Karpas-422 (cell line): ENCODE results near the gene GOLIM4. TPM values are rescaled to one million over a fixed set of nuclear protein-coding genes. Genes with fewer than 3 reads are reported as not detected.

ENCODE experiments used
- DNase-seq: peaks from one replicate; pipeline ENCODE4 v3.0.0-alpha.2; 2015
- H2AFZ ChIP-seq: fragments of 200-600 bp; sonication (generic); 2 replicates; pipeline ENCODE4 v1.6.1; 2014; ENCODE audit warnings: antibody characterized with exemption, low read length, mixed read lengths
- H3K27ac ChIP-seq: fragments of 200-600 bp; sonication (generic); 2 replicates; pipeline ENCODE4 v1.5.1; 2014; ENCODE audit warnings: mild to moderate bottlenecking, low read length, moderate library complexity
- H3K27me3 ChIP-seq: fragments of 200-600 bp; sonication (generic); 2 replicates; pipeline ENCODE4 v1.6.1; 2014; ENCODE audit warnings: low read length, mixed read lengths
- H3K36me3 ChIP-seq: fragments of 200-600 bp; sonication (generic); 2 replicates; pipeline ENCODE4 v1.6.1; 2014; ENCODE audit warnings: low read length, mixed read lengths; ENCODE audit not compliant: insufficient read depth
- H3K4me1 ChIP-seq: fragments of 200-600 bp; sonication (generic); 2 replicates; pipeline ENCODE4 v1.6.1; 2014; ENCODE audit warnings: mild to moderate bottlenecking, low read length, mixed read lengths
- H3K4me2 ChIP-seq: fragments of 200-600 bp; sonication (generic); 2 replicates; pipeline ENCODE4 v1.6.1; 2014; ENCODE audit warnings: low read length, low read depth, mild to moderate bottlenecking; ENCODE audit not compliant: poor library complexity, severe bottlenecking
- H3K4me3 ChIP-seq: fragments of 200-600 bp; sonication (generic); 2 replicates; pipeline ENCODE4 v1.5.1; 2014; ENCODE audit warnings: mild to moderate bottlenecking, antibody characterized with exemption, low read length, mixed read lengths
- H3K79me2 ChIP-seq: fragments of 200-600 bp; sonication (generic); 2 replicates; pipeline ENCODE4 v1.6.1; 2014; ENCODE audit warnings: mild to moderate bottlenecking, low read length, mixed read lengths
- H3K9ac ChIP-seq: fragments of 200-600 bp; sonication (generic); 2 replicates; pipeline ENCODE4 v1.6.0; 2014; ENCODE audit warnings: low read length
- H3K9me2 ChIP-seq: fragments of 200-600 bp; sonication (generic), shearing (Covaris generic); replicated peaks from 2 replicates; pipeline ENCODE4 v1.6.0; 2014; ENCODE audit warnings: mild to moderate bottlenecking, low read length, moderate library complexity; ENCODE audit not compliant: insufficient read depth
- H3K9me3 ChIP-seq: fragments of 300-700, 200-600 bp; sonication (generic); 2 replicates; pipeline ENCODE4 v1.6.1; 2014; ENCODE audit warnings: low read length, mixed read lengths
- H4K20me1 ChIP-seq: fragments of 200-600 bp; sonication (generic); 2 replicates; pipeline ENCODE4 v1.6.1; 2014; ENCODE audit warnings: mild to moderate bottlenecking, antibody characterized with exemption, low read length, low read depth; ENCODE audit not compliant: insufficient read depth
- total RNA-seq: library from RNA; depleted of rRNA; stranded (reverse); fragments of >200 nt; shearing (Covaris generic); gene quantifications from 2 replicates; pipeline ENCODE4 v1.2.3, GENCODE V29; 2014; ENCODE audit warnings: low replicate concordance

The GOLIM4 gene
- total RNA-seq, 1 experiment from 2014 or later = 2.6 TPM

DNA sequence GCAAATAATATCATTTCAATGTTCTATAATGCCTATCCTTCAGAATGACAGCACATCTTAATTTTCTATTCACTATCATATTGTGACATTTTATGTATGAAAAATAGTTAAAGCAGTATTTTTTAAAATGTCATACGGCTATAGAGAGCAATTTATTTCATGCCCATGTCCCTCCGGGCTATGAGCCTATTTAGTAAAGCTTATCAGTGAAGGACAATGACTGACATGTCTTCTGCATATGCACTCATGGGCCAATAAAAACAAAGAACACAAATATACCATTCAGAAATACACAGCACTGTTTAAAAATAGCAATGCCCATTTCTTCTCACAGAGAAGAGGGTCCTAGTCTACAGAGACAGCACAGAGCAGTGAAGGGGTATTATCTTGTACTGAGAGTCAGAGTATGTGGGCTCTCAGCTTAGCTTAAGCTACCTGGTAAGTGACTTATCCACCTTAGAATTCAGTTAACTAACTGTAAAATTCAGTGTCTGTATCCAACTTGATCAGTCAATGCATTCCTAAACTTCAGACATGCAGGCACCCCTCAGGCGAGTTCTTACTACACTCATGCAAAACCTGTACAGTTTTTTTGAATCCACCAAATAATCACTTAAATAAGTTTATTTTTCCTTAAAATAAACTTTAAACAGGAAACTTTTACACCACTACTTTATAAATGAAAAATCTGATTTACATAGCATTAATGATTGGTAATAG lies 9.0 kb downstream of the GOLIM4 start:
- Histone ChIP-seq H3K9ac (no peak overlapping the region), H3K36me3 (no peaks in the 10 kb centered on the region), H3K27ac (no peak overlapping the region), H3K79me2 (peaks cover 32% of the 10 kb centered on the region), H3K4me2 (no peak overlapping the region), H3K9me2 (no peaks in the 10 kb centered on the region), H4K20me1 (peaks cover 61% of the 10 kb centered on the region), H3K27me3 (no peaks in the 10 kb centered on the region), H3K9me3 (no peaks in the 10 kb centered on the region), H2AFZ (no peak overlapping the region), H3K4me1 (peaks cover 16% of the 10 kb centered on the region), H3K4me3 (no peak overlapping the region)
- DNase-seq = no peak

DNA sequence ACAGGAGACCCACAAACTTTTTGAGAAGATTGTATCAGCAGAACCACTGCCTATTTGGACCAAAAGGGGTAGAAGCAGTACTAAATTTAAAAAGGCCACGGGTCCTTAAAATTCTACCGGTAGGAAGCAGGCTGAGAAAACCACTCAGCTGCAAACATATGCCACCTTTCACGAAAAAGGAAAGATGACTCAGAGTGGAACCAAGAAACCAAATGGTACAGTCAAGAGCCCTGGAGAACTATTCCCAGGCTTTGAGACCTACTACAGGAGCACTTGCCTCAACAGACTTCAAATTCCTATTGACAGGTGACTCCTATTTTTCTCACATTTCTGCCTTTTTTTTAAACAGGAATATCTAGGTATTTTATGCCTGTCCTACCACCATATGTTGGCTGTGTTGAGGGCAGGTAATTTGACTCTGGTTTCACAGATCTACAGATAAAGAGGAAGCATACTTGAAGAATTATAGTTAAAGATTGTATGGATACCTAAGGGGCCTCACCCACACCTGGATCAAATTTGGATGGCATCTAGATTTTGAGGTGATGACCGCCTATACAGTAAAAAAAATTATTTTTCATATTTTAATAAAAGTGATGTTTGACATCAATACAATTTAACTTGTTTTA lies 10.1 kb downstream of the GOLIM4 start:
- Histone ChIP-seq H3K9ac (no peak overlapping the region), H3K9me2 (no peaks in the 10 kb centered on the region), H3K4me2 (no peak overlapping the region), H2AFZ (no peak overlapping the region), H3K27ac (no peak overlapping the region), H3K4me3 (no peak overlapping the region), H3K4me1 (peaks cover 20% of the 10 kb centered on the region), H3K9me3 (no peaks in the 10 kb centered on the region), H3K79me2 (peaks cover 28% of the 10 kb centered on the region), H4K20me1 (peaks cover 63% of the 10 kb centered on the region), H3K36me3 (no peaks in the 10 kb centered on the region), H3K27me3 (no peaks in the 10 kb centered on the region)
- DNase-seq = no peak

GRCh38 chr3:168083906-168084305 lies 11.8 kb downstream of the GOLIM4 start:
- Histone ChIP-seq H3K9me2 (no peaks in the 10 kb centered on the region), H3K79me2 (peaks cover 28% of the 10 kb centered on the region), H3K4me3 (no peak overlapping the region), H3K4me1 (peaks cover 21% of the 10 kb centered on the region), H3K27ac (no peak overlapping the region), H3K36me3 (no peaks in the 10 kb centered on the region), H3K27me3 (no peaks in the 10 kb centered on the region), H3K9me3 (no peaks in the 10 kb centered on the region), H4K20me1 (peaks cover 58% of the 10 kb centered on the region), H2AFZ (no peak overlapping the region), H3K4me2 (no peak overlapping the region), H3K9ac (no peak overlapping the region)
- no peak for DNase-seq

DNA sequence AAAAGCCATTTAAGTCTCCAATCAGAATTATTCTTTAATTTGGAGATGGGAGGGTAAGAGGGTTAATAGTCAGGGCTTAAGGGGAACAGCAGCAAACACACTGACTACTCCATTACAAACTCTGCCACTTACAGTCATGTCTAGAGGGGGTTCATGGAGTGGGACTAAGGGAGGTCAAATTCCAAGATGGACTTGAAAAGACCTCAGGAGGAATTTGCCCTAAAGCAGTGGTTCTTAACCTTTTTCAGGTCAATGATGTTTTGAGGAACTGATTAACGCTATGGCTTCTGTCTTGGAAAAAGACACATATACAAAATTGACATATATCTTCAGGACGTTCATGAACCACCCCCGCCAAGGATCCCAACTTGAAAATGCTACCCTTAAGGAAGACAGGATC lies 13.9 kb downstream of the GOLIM4 start:
- DNase-seq = no peak
- Histone ChIP-seq H3K4me3 (no peak overlapping the region), H3K9me2 (no peaks in the 10 kb centered on the region), H3K79me2 (peaks cover 27% of the 10 kb centered on the region), H3K9me3 (no peaks in the 10 kb centered on the region), H3K36me3 (no peaks in the 10 kb centered on the region), H4K20me1 (peaks cover 57% of the 10 kb centered on the region), H2AFZ (no peak overlapping the region), H3K9ac (no peak overlapping the region), H3K4me2 (no peak overlapping the region), H3K27ac (no peak overlapping the region), H3K27me3 (no peaks in the 10 kb centered on the region), H3K4me1 (peaks cover 16% of the 10 kb centered on the region)

GRCh38 chr3:168081171-168081771 lies 14.5 kb downstream of the GOLIM4 start:
- Histone ChIP-seq H4K20me1 (peaks cover 51% of the 10 kb centered on the region), H2AFZ (no peak overlapping the region), H3K27me3 (no peaks in the 10 kb centered on the region), H3K9me2 (no peaks in the 10 kb centered on the region), H3K36me3 (no peaks in the 10 kb centered on the region), H3K4me2 (no peak overlapping the region), H3K4me1 (peaks cover 14% of the 10 kb centered on the region), H3K4me3 (no peak overlapping the region), H3K79me2 (peaks cover 21% of the 10 kb centered on the region), H3K27ac (no peak overlapping the region), H3K9me3 (no peaks in the 10 kb centered on the region), H3K9ac (no peak overlapping the region)
- DNase-seq = no peak

DNA sequence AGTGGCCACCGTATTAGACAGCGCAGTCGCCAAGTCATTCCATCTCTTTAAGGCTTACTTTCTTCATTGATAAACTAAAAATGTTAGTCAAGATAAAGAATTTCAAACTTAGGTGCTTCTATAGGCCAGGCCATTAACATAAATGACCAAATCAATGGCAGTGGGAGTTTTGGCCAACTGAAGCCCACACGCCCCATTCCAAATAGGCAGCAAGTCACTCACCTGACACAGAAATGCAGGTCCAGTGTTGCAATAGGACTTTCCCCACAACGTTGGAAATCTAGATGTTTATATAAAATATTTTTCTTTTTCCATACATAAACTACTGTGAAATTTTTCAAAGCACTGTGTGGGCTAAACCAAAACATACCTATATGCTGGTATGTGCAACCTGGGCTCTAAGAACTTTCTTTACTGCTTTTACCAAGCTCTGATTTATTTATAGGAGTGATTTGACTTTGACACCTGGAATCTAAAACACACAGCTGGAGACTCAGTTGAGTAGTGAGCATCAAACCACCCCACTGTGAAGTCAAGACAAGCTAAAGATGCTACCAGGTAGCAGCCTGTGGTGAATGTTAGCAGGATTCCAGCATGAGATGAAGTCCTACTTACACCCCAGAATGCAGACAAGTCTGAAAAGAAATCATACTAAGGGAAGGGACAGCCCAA lies 15.1 kb downstream of the GOLIM4 start:
- no peak overlapping the region for H3K27ac ChIP-seq
- H4K20me1 ChIP-seq = peaks cover 50% of the 10 kb centered on the region
- no peak overlapping the region for H2AFZ ChIP-seq
- H3K27me3 ChIP-seq = no peaks in the 10 kb centered on the region
- H3K4me1 ChIP-seq = peaks cover 10% of the 10 kb centered on the region
- H3K4me3 ChIP-seq = no peak overlapping the region
- no peak overlapping the region for H3K9ac ChIP-seq
- no peak for DNase-seq
- no peaks in the 10 kb centered on the region for H3K9me2 ChIP-seq
- H3K4me2 ChIP-seq = no peak overlapping the region
- H3K79me2 ChIP-seq = peaks cover 20% of the 10 kb centered on the region
- no peaks in the 10 kb centered on the region for H3K36me3 ChIP-seq
- H3K9me3 ChIP-seq = no peaks in the 10 kb centered on the region

DNA sequence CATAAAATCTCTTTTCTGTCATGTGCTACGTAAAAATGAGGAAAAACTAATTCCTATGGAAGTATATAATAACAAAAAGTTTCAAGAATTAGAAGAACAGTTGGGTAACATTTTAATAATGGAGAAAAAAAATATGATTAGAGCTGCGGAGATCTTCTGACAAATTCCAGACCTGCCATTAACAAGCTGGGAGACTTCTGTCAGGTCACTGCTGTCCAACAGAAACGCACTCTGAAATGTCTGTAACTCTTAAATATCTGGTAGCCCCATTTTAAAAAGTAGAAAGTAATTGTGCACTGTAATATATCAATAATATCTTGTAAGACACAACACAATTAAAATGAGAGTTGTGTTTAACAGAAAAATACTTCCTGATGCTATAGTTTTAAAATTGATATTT lies 15.7 kb downstream of the GOLIM4 start:
- no peak overlapping the region for H3K9ac ChIP-seq
- H4K20me1 ChIP-seq = peaks cover 46% of the 10 kb centered on the region
- DNase-seq = no peak
- no peak overlapping the region for H3K27ac ChIP-seq
- H3K9me3 ChIP-seq = no peaks in the 10 kb centered on the region
- no peak overlapping the region for H2AFZ ChIP-seq
- H3K36me3 ChIP-seq = no peaks in the 10 kb centered on the region
- H3K4me2 ChIP-seq = no peak overlapping the region
- peaks cover 8% of the 10 kb centered on the region for H3K4me1 ChIP-seq
- H3K9me2 ChIP-seq = no peaks in the 10 kb centered on the region
- H3K27me3 ChIP-seq = no peaks in the 10 kb centered on the region
- H3K4me3 ChIP-seq = no peak overlapping the region
- H3K79me2 ChIP-seq = peaks cover 17% of the 10 kb centered on the region

DNA sequence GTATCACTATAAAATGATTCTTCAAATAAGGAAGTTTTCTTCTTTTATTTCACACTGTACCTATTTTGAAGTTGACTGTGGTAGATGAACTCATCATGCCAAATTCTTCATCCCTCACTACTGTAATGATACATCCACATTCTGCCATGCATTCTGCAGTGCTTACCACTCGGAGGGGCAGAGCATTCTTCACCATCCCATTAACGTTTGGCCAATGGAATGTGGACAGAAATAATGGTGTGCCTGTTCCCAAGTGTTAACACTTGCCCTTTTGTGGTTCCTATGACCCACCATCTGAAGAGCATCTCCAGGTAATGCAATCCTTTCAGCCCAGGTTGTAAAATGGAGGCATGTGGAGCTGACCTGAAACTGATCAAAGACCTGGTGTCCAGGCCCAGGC lies 18.6 kb downstream of the GOLIM4 start:
- Histone ChIP-seq H2AFZ (no peak overlapping the region), H3K36me3 (no peaks in the 10 kb centered on the region), H3K27ac (no peak overlapping the region), H3K4me2 (no peak overlapping the region), H3K79me2 (peaks cover 3% of the 10 kb centered on the region; the same call in 1 of the 2 replicates), H3K9me3 (no peaks in the 10 kb centered on the region), H3K27me3 (no peaks in the 10 kb centered on the region), H3K9me2 (no peaks in the 10 kb centered on the region), H3K4me3 (no peak overlapping the region), H3K4me1 (peaks cover 8% of the 10 kb centered on the region), H3K9ac (no peak overlapping the region), H4K20me1 (peaks cover 42% of the 10 kb centered on the region)
- DNase-seq = no peak
